Astrocyte (in vitro differentiated cells and primary cell): ENCODE results near the gene FBXW2. TPM values are rescaled to one million over a fixed set of nuclear protein-coding genes. Genes with fewer than 3 reads are reported as not detected.

Source experiments
- DNase-seq: peaks from one replicate; pipeline ENCODE4 v3.0.0-alpha.2; 2010; ENCODE audit warnings: low read depth
- FAIRE-seq: peaks from 2 replicates; lab custom pipeline; 2011; peaks lifted over from hg19 to GRCh38; lab: Jason Lieb, UNC
- H2AFZ ChIP-seq: 2 replicates; pipeline ENCODE4 v1.6.0; 2012; ENCODE audit warnings: low read depth, low read length, inconsistent platforms
- H3K27ac ChIP-seq: 2 replicates; pipeline ENCODE4 v1.5.1; 2011; ENCODE audit warnings: low read depth, low read length, inconsistent platforms
- H3K27me3 ChIP-seq: 2 replicates; pipeline ENCODE4 v1.6.0; 2011; ENCODE audit warnings: low read length, inconsistent platforms; ENCODE audit not compliant: insufficient read depth
- H3K36me3 ChIP-seq: 2 replicates; pipeline ENCODE4 v1.5.1; 2011; ENCODE audit warnings: low read length, inconsistent platforms; ENCODE audit not compliant: insufficient read depth
- H3K4me1 ChIP-seq: 2 replicates; pipeline ENCODE4 v1.5.1; 2011; ENCODE audit warnings: low read length, inconsistent platforms; ENCODE audit not compliant: insufficient read depth
- H3K4me2 ChIP-seq: 2 replicates; pipeline ENCODE4 v1.6.0; 2012; ENCODE audit warnings: low read length, inconsistent platforms
- H3K4me3 ChIP-seq: 2 replicates; pipeline ENCODE4 v1.5.1; 2011; ENCODE audit warnings: low read depth, mild to moderate bottlenecking, low read length, inconsistent platforms; ENCODE audit not compliant: insufficient read depth
- H3K79me2 ChIP-seq: 2 replicates; pipeline ENCODE4 v1.6.0; 2012; ENCODE audit warnings: mild to moderate bottlenecking, low read length, inconsistent platforms; ENCODE audit not compliant: insufficient read depth
- H3K9ac ChIP-seq: 2 replicates; pipeline ENCODE4 v1.6.0; 2012; ENCODE audit warnings: mild to moderate bottlenecking, low read length, inconsistent platforms
- H3K9me3 ChIP-seq: 2 replicates; pipeline ENCODE4 v1.5.1; 2012; ENCODE audit warnings: low read depth, mild to moderate bottlenecking, low read length, inconsistent platforms; ENCODE audit not compliant: insufficient read depth
- H4K20me1 ChIP-seq: 2 replicates; pipeline ENCODE4 v1.6.0; 2012; ENCODE audit warnings: low read length, inconsistent platforms; ENCODE audit not compliant: insufficient read depth
- H3K27ac Mint-ChIP-seq: one replicate; pipeline ENCODE4 v1.8.0; 2021; ENCODE audit warnings: mild to moderate bottlenecking, mixed read lengths; ENCODE audit not compliant: unreplicated experiment
- H3K27me3 Mint-ChIP-seq: one replicate; pipeline ENCODE4 v1.8.0; 2021; ENCODE audit warnings: low read depth, mixed read lengths; ENCODE audit not compliant: unreplicated experiment
- H3K36me3 Mint-ChIP-seq: one replicate; pipeline ENCODE4 v1.8.0; 2021; ENCODE audit warnings: low read depth, mixed read lengths; ENCODE audit not compliant: unreplicated experiment
- H3K4me1 Mint-ChIP-seq: one replicate; pipeline ENCODE4 v1.8.0; 2021; ENCODE audit warnings: low read depth, mixed read lengths; ENCODE audit not compliant: unreplicated experiment
- H3K4me3 Mint-ChIP-seq: one replicate; pipeline ENCODE4 v1.8.0; 2021; ENCODE audit warnings: mild to moderate bottlenecking, moderate library complexity, mixed read lengths; ENCODE audit not compliant: unreplicated experiment
- H3K9me3 Mint-ChIP-seq: one replicate; pipeline ENCODE4 v1.8.0; 2021; ENCODE audit warnings: mild to moderate bottlenecking, mixed read lengths; ENCODE audit not compliant: unreplicated experiment
- CTCF ChIP-seq: IDR thresholded peaks from 2 replicates; pipeline ENCODE4 v1.5.1; 2011; ENCODE audit warnings: low read depth, mild to moderate bottlenecking, inconsistent platforms, low read length, moderate library complexity; ENCODE audit not compliant: insufficient read depth
- EZH2 ChIP-seq: IDR thresholded peaks from 2 replicates; pipeline ENCODE4 v1.6.1; 2012; ENCODE audit warnings: mild to moderate bottlenecking, low read length, inconsistent platforms; ENCODE audit not compliant: insufficient read depth
- total RNA-seq: library from RNA; stranded (reverse); gene quantifications from 2 replicates; pipeline ENCODE4 v1.2.1, GENCODE V29; 2021

The FBXW2 gene
- total RNA-seq, 1 donor from 2014 or later, result 65.7 TPM

DNA sequence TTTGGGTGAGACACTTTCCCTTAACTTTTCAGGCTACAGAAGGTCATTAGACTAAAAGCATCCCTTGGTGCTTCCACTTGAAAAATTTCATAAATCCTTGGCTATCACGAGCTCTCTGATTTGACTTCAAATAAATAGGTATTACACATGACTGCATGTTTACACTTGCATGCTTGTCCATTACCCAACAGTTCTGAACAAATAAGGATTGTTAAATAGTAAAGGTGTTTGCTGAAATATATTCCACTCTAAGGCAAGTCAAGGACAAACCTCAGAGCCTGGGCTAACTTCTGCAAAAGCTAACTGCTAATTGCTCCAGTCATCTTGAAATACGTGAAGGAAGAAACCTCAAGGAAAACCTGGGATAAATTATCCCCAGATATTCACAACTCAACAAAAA is 14.5 kb downstream of the FBXW2 start:
- Histone ChIP-seq H3K4me3 (no peak overlapping the region), H3K79me2 (peaks cover 41% of the 10 kb centered on the region), H3K4me2 (no peak overlapping the region), H3K9me3 (no peaks in the 10 kb centered on the region), H3K9ac (no peak overlapping the region), H4K20me1 (peaks cover 55% of the 10 kb centered on the region), H2AFZ (no peak overlapping the region), H3K27me3 (no peaks in the 10 kb centered on the region), H3K27ac (no peak overlapping the region), H3K4me1 (no peaks in the 10 kb centered on the region), H3K36me3 (peaks cover 33% of the 10 kb centered on the region)
- TF ChIP-seq EZH2 (no peak), CTCF (no peak)
- no peaks in the 10 kb centered on the region for H3K9me3 Mint-ChIP-seq
- no peaks in the 10 kb centered on the region for H3K27me3 Mint-ChIP-seq
- H3K36me3 Mint-ChIP-seq, result peaks cover 15% of the 10 kb centered on the region
- no peak overlapping the region for H3K27ac Mint-ChIP-seq
- no peak overlapping the region for H3K4me3 Mint-ChIP-seq
- no peak for DNase-seq
- no peak for FAIRE-seq
- peaks cover 4% of the 10 kb centered on the region for H3K4me1 Mint-ChIP-seq

DNA sequence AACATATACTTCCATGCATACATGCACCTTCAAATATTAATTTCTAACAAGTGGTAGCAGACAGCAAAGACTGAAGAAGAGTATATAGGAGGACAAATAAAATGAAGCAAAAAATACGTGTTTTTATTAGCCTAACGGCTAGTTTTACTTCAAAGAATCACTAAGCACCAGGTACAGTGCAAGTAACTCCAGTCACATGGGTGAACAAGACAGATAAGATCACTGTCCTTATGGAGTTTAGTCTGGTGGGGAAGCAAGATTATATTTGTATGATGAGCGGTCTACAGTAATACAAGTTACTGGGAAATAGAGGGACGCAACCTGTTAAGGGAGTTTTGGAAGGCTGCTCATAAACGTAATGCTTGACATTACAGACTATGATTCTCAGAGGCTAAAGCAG is 16.0 kb downstream of the FBXW2 start:
- H4K20me1 ChIP-seq, result peaks cover 47% of the 10 kb centered on the region
- no peaks in the 10 kb centered on the region for H3K4me1 ChIP-seq
- H3K27me3 ChIP-seq, result no peaks in the 10 kb centered on the region
- H3K4me2 ChIP-seq, result no peak overlapping the region
- H3K27ac ChIP-seq, result no peak overlapping the region
- H3K4me1 Mint-ChIP-seq, result peaks cover 4% of the 10 kb centered on the region
- H3K4me3 ChIP-seq, result no peak overlapping the region
- no peak overlapping the region for H3K4me3 Mint-ChIP-seq
- no peak for FAIRE-seq
- no peak for TF ChIP-seq EZH2
- no peak overlapping the region for H3K27ac Mint-ChIP-seq
- no peaks in the 10 kb centered on the region for H3K9me3 Mint-ChIP-seq
- H3K9ac ChIP-seq, result no peak overlapping the region
- H3K79me2 ChIP-seq, result peaks cover 26% of the 10 kb centered on the region
- H3K36me3 Mint-ChIP-seq, result peaks cover 13% of the 10 kb centered on the region
- no peak for DNase-seq
- H2AFZ ChIP-seq, result no peak overlapping the region
- H3K27me3 Mint-ChIP-seq, result no peaks in the 10 kb centered on the region
- no peaks in the 10 kb centered on the region for H3K9me3 ChIP-seq
- peaks cover 33% of the 10 kb centered on the region for H3K36me3 ChIP-seq

- Mint-ChIP-seq H3K9me3 (no peaks in the 10 kb centered on the region), H3K4me1 (peaks cover 4% of the 10 kb centered on the region), H3K36me3 (peaks cover 13% of the 10 kb centered on the region), H3K4me3 (no peak overlapping the region), H3K27ac (no peak overlapping the region), H3K27me3 (no peaks in the 10 kb centered on the region)
- no peak for FAIRE-seq
- Histone ChIP-seq H3K4me1 (no peaks in the 10 kb centered on the region), H4K20me1 (peaks cover 46% of the 10 kb centered on the region), H3K4me3 (no peak overlapping the region), H2AFZ (no peak overlapping the region), H3K4me2 (no peak overlapping the region), H3K9ac (no peak overlapping the region), H3K36me3 (peaks cover 33% of the 10 kb centered on the region), H3K27ac (no peak overlapping the region), H3K79me2 (peaks cover 21% of the 10 kb centered on the region), H3K27me3 (no peaks in the 10 kb centered on the region), H3K9me3 (no peaks in the 10 kb centered on the region)
- TF ChIP-seq CTCF (no peak), EZH2 (no peak)
- DNase-seq, result no peak
Observed at GRCh38 chr9:120776788-120777187, 16.4 kb downstream of the FBXW2 start.
